Measurements from ENCODE around the gene MXI1. TPM values are rescaled to one million over a fixed set of nuclear protein-coding genes. Genes with fewer than 3 reads are reported as not detected.

Gene MXI1
- total and polyA plus RNA-seq, 4 donors: 9.6 to 52.0 (median 14.2) TPM

- TF ChIP-seq MAX (IDR thresholded peaks at IDR 0.05) (no peak), NR2F2 (IDR thresholded peaks at IDR 0.05) (no peak), HNF4A (conservative IDR thresholded peaks at IDR 0.05) (no peak), EGR1 (IDR thresholded peaks at IDR 0.05; ENCODE audit: low read depth in 2 of 2) (no peak), JUND (IDR thresholded peaks at IDR 0.05) (no peak), TAF1 (conservative IDR thresholded peaks at IDR 0.05) (no peak), SP1 (IDR thresholded peaks at IDR 0.05) (no peak), RXRA (IDR thresholded peaks at IDR 0.05) (no peak)
- TF ChIP-seq, protein P1, sequence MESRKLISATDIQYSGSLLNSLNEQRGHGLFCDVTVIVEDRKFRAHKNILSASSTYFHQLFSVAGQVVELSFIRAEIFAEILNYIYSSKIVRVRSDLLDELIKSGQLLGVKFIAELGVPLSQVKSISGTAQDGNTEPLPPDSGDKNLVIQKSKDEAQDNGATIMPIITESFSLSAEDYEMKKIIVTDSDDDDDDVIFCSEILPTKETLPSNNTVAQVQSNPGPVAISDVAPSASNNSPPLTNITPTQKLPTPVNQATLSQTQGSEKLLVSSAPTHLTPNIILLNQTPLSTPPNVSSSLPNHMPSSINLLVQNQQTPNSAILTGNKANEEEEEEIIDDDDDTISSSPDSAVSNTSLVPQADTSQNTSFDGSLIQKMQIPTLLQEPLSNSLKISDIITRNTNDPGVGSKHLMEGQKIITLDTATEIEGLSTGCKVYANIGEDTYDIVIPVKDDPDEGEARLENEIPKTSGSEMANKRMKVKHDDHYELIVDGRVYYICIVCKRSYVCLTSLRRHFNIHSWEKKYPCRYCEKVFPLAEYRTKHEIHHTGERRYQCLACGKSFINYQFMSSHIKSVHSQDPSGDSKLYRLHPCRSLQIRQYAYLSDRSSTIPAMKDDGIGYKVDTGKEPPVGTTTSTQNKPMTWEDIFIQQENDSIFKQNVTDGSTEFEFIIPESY (IDR thresholded peaks at IDR 0.05): no peak
Observed at GRCh38 chr10:110326351-110327032, 119.1 kb downstream of the MXI1 start (continued).

DNA sequence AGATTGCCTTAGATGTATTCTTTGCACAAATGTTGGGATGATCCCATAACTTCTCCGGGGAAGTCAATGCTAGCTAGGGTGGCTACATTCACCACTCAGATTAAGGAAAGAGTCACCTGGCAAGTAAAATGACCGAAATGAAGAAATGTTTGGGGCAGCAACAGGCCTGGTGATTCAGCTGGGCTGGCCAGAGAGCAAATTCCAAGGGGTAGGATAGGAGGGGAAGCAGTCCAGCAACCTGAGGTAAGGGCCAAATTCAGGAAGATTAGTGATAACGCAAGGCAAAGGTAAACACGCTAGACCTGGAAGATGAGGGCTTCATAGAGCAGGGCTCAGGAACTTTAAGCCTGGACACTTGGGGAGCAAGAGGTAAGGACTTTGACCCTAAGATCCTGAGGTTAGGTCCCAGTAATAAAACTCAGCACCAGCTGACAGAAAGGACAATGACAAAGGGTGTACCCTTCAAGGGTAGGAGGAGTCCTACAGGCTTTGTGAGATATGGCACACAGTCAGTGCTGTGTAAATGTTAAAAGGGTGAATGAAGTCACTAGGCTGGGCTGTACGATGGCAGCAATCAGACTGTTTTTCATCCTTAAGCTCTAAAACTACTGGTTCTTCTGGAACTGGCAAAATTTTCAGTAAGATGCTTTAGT lies 120.0 kb downstream of the MXI1 start:
- H3K9ac ChIP-seq (ENCODE audit: low read depth in 1 of 2, low read length in 2 of 2): no peak overlapping the region
- no peak overlapping the region for H3K27ac ChIP-seq (ENCODE audit: low read depth in 1 of 2, low read length in 2 of 2)
- TF ChIP-seq FOXA2 (IDR thresholded peaks at IDR 0.05) (no peak), ATF3 (IDR thresholded peaks at IDR 0.05) (no peak), NR2F2 (IDR thresholded peaks at IDR 0.05) (no peak), MAX (IDR thresholded peaks at IDR 0.05) (no peak), GABPA (IDR thresholded peaks at IDR 0.05 in 1 of 2, conservative IDR thresholded peaks at IDR 0.05 in 1 of 2) (no peak), HNF4A (conservative IDR thresholded peaks at IDR 0.05) (no peak), TAF1 (conservative IDR thresholded peaks at IDR 0.05) (no peak), REST (IDR thresholded peaks at IDR 0.05) (no peak), RXRA (IDR thresholded peaks at IDR 0.05) (no peak), JUND (IDR thresholded peaks at IDR 0.05) (no peak), HNF4G (IDR thresholded peaks at IDR 0.05) (no peak), RAD21 (IDR thresholded peaks at IDR 0.05) (no peak), EGR1 (IDR thresholded peaks at IDR 0.05; ENCODE audit: low read depth in 2 of 2) (no peak)
- TF ChIP-seq, protein P1 (IDR thresholded peaks at IDR 0.05): no peak
- DNase-seq (ENCODE audit: low spot score): no peak
- 88% methylated on average over 5 of the region's 5 CpGs for WGBS
- H3K4me3 ChIP-seq (ENCODE audit: low read depth in 1 of 3, low read length in 3 of 3): no peak overlapping the region
- no peaks in the 10 kb centered on the region for H3K4me1 ChIP-seq (ENCODE audit: control insufficient read depth in 4 of 4, insufficient read depth in 4 of 4, low read length in 3 of 4)
- no peaks in the 10 kb centered on the region for H3K36me3 ChIP-seq (ENCODE audit: control insufficient read depth in 4 of 4, insufficient read depth in 3 of 4, low read depth in 1 of 4, low read length in 3 of 4)
- H3K9me3 ChIP-seq (ENCODE audit: control insufficient read depth in 4 of 4, low read length in 3 of 4): peaks cover 0 to 2% (median 0%) of the 10 kb centered on the region in 4 donors
- no peaks in the 10 kb centered on the region for H3K27me3 ChIP-seq (ENCODE audit: control insufficient read depth in 4 of 4, insufficient read depth in 4 of 4, low read length in 3 of 4)
